Renal pelvis (tissue), 4 donors: ENCODE results near the gene PRKCE. TPM values are rescaled to one million over a fixed set of nuclear protein-coding genes. Genes with fewer than 3 reads are reported as not detected.
A peak's percentile ranks its signal among the peaks of the same experiment; 100 is the strongest.

Source experiments
- DNase-seq: peaks from one replicate; pipeline ENCODE4 v3.0.0-alpha.2; 2013
- polyA plus RNA-seq, 3 donors: library from polyadenylated mRNA; unstranded; fragments of 120-200 nt; gene quantifications; one replicate each; pipeline ENCODE4 v1.2.1, GENCODE V29; 2013; ENCODE audit not compliant: insufficient read length in 3 of 3

The PRKCE gene
- polyA plus RNA-seq, 3 donors: 7.8 to 9.9 (median 7.8) TPM

- DNase-seq: no peak
These were observed 155.3 kb downstream of the PRKCE start for GRCh38 chr2:45806563-45807358.

DNA sequence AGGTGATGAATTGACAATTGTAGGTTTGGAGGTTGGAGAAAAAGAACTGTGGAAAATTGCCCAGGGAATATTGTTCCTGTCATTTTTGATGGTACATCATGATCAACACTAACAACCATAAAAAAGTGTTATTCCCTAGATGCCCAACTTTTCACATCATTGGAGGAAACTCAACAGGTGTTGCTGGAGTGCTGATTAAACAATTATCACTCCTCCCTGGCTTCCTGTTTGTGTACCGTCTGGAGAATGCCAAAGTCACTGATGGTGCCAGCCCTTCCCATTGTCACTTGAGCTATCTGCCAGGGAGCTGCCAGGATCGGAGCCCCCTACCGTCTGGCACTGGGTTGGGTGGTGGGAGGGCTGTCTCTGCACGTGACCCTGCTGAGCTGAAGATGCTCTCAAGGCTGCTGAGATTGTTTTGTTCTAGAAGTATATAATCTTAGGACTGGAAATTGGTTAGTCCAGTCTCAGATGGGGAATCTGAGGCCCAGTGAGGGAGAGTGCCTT is 156.9 kb downstream of the PRKCE start:
- no peak for DNase-seq

GRCh38 chr2:45809205-45809604 is 157.7 kb downstream of the PRKCE start:
- peak; percentile 61 for DNase-seq

- peak; percentile 55 for DNase-seq
These were observed 160.6 kb downstream of the PRKCE start for GRCh38 chr2:45812011-45812500.

- DNase-seq: no peak
These were observed 161.8 kb downstream of the PRKCE start for GRCh38 chr2:45813003-45813941.

GRCh38 chr2:45814488-45814887 is 163.0 kb downstream of the PRKCE start:
- no peak for DNase-seq

DNA sequence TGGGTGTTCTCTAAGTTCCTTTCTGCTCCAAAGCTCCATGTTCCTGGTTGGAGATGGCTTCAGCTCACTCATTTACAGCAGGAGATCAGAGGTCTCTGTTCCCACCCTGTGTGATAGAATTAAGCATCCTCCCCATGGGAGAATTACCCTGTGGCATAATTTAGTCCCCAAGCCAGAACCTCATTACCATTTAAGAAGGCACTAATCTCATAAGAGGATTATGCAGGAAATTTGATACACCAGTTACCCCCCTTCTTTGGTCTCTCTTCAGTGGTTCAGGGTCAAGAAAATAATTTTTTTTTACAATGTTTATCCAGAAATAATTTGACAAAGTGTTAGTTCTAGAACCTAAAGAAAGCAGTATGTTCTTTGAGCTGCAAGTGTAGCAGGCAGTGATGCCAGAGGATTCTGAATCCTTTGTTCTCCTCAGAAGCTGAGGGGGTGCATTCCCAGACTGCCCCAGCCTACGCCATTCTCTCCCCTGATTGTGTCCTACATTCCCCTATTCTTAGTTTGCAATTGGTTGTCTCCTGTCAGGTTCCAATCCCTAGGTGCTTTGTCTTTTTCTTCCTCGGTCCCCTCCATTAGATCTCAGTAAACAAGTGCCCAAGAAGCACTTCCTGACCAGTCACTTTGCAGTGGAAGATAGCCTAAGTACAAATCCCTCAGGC is 163.6 kb downstream of the PRKCE start:
- DNase-seq: no peak

DNA sequence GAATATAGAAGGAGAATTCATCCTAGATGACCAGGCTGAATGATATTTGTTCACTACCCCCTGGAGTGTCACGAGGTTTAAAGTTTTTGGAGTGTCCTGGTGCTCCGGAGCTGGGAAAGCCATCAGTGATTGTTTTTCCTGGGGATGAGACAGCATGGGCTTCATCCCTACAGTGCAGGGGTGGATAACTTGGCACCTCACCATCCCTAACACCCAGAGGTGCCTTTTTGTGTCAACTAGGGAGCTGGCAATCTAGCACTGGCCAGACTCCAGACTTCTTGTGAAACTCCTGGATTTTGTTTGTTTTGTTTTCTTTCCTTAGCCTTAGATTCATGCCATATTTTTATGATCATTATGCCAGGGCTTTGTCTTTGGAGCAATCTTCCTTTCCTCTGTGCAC is 164.8 kb downstream of the PRKCE start:
- DNase-seq: no peak

DNA sequence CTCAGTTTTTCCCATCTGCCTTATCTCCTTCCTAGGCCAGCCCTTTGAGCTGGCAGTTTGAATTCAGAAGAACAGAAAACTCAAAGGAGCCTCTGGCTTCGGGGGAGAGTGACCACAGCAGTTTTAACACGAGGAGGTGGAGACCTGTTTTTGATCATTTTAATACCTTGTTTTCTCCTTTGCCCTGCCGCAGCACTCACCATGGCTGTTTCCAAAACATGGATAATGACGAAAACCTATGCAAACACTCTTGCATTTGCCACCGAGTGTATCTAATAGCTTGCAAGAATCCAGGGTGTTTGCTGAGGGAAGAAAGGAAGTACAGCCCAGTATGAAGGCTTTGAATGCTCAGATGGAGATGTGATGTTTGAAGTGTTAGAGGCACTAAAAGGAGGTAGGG is 167.1 kb downstream of the PRKCE start:
- DNase-seq: no peak

GRCh38 chr2:45820048-45820447 is 168.6 kb downstream of the PRKCE start:
- DNase-seq: no peak

DNA sequence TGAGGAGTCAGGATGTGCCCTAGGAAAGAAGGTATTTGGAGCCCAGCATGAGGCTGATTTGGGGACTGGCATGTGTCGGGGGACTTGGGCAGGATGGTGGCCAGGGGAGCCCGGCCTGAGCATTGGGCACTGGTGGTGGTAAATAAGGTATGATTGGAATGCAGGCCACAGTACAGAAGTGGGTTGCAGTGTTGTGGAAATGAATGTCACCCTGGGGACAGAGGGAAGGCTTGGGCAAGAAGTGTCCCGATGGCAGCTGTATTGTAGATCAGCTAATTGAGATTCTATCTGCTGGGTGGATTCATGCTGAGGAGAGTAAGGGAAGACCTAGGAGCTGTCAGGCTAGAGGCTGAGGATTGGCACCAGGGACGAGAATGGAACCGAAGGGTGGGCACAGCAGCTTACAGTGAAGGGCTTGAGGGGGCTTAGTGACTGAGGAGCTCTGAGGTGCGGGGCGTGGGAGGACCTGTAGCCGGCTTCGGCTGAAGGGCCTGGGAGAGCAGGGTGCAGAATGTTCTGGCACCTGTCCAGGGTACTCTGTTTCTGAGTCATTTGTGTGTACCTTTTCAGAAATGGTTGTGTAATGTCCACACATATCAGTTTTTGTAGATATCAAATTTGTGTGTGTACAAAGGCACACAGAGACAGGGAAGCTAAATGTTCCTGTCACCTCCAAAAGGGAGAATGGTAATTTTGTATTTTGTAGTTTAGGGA is 170.2 kb downstream of the PRKCE start:
- peak; percentile 48 for DNase-seq

- no peak for DNase-seq
These were observed 170.8 kb downstream of the PRKCE start for GRCh38 chr2:45822272-45822630.

- DNase-seq: no peak
These were observed 172.3 kb downstream of the PRKCE start for GRCh38 chr2:45823723-45824206.

- DNase-seq: no peak
These were observed 173.7 kb downstream of the PRKCE start for GRCh38 chr2:45825001-45825651.

DNA sequence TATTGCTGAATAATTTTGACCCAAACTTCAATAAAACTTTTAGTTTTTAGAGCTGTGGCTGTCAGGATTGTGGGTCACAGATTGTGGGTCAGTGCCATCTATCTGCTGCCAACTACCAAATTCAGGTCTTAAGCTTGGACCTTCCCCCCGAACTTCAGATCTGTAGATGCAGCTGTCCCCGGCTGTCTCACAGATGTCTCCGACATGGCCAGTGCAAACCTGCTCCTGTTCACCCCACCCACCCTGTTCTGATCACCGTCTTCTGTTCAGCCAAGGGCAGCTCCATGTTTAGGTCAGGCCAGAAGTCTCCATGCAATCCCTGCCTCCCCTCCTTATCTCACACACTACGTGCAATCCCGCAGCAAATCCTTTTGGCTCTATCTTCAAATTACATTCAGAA is 175.0 kb downstream of the PRKCE start:
- DNase-seq: no peak

DNA sequence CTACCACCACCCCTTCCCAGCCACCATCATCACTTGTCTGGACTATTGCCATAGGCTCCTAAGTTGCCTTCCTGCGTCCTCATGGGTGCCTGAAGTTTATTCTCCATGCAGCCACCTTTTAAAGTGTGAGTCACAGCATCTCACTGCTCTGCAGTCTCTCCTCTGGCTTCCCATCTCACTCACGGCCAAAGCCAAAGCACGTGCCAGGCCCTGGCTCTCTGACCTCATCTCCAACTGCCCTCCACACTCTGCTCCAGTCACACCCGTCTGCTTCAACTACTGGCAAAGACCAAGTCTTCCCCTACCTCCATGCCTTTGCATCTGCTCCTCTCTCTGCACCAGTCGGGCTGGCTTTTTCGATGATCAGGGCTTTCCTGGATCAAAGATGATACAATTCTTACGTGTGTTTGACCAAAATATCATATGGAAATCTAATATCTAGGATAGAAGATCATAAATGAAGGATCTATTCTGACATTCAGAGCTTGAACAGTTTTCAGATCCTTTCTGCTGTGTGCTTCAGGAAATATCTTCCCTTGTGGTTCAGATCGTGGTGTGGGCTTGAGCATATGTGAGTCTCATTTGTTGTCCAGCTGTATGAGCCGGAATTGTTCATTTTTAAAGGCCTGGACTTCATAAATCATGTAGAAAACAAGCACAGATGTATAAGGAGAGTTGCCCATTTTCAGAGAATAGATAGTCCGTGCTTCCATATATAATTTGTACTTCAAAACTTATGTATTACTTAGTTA is 175.6 kb downstream of the PRKCE start:
- no peak for DNase-seq

- DNase-seq: no peak
These were observed 178.8 kb downstream of the PRKCE start for GRCh38 chr2:45830322-45830721.

DNA sequence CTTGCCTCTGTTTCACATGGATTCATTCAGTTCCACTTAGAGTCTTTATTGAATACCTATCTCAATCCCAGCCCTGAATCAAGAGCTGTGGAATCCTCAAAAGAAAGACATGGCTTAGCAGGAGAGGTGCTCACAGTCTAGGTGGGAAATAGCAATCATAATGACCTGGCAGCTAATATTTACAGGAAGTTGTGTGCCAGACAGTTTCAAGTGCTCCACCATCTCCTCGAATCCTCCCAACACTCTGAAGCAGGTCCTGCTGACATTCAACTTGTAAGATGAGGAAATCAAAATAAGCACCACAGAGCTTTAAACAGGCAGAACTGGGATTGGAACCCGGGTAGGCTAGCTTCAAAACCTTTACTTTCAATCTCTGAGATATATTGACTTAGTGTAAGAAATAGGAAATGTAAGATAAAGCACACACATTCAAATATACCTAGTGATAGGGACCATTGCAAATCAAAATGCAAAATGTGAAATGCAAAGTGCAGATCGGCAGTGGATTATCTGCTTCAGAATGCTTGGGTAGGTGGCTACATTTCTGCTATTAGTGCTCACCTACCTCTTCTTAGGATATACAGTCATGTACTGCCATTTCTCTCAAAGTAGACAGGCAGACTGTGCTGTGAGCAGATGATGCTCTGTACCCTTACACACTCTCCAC is 182.0 kb downstream of the PRKCE start:
- no peak for DNase-seq

DNA sequence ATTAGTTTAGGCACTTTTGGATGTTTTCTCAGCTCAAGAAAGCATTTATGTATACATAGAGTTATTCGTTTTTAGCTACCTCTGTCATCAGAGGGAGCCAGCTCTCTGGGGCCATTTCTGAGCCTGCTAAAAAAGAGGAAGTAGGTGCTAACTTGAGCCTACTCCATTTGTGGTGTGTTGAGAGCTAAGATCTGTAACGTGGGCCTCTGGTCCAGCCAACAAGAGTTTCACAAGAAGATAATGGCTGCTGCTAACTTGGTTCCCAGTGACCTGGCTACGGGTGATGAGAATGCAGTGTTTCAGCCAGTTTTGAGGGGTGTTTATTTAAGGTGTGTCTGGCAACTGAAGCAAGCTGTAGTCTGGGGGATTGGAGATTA is 182.5 kb downstream of the PRKCE start:
- DNase-seq: no peak
